Liver (tissue), 9 donors: ENCODE data around the gene CASZ1. TPM values are rescaled to one million over a fixed set of nuclear protein-coding genes. Genes with fewer than 3 reads are reported as not detected.

Source experiments
- DNase-seq: peaks from one replicate; pipeline ENCODE4 v3.0.0-alpha.2; 2017; ENCODE audit warnings: low spot score
- H3K27ac ChIP-seq, 2 donors: one replicate each; pipeline ENCODE4 v1.7.0; 2013; ENCODE audit warnings: inconsistent platforms in 2 of 2, low read length in 2 of 2, control low read depth in 1 of 2, low read depth in 1 of 2, mild to moderate bottlenecking in 1 of 2
- H3K27me3 ChIP-seq, 4 donors: one replicate each; pipeline versions ENCODE4 v1.6.1 to v1.7.0; 2013; ENCODE audit warnings: low read length in 3 of 4, inconsistent platforms in 1 of 4, mild to moderate bottlenecking in 1 of 4, moderate library complexity in 1 of 4; ENCODE audit not compliant: control insufficient read depth in 4 of 4, insufficient read depth in 4 of 4
- H3K36me3 ChIP-seq, 4 donors: one replicate each; pipeline versions ENCODE4 v1.6.1 to v1.7.0; 2013; ENCODE audit warnings: low read length in 3 of 4, mild to moderate bottlenecking in 3 of 4, low read depth in 1 of 4, moderate library complexity in 1 of 4; ENCODE audit not compliant: control insufficient read depth in 4 of 4, insufficient read depth in 3 of 4
- H3K4me1 ChIP-seq, 4 donors: one replicate each; pipeline versions ENCODE4 v1.6.1 to v1.7.0; 2013; ENCODE audit warnings: low read length in 3 of 4, mild to moderate bottlenecking in 3 of 4, moderate library complexity in 1 of 4; ENCODE audit not compliant: control insufficient read depth in 4 of 4, insufficient read depth in 4 of 4
- H3K4me3 ChIP-seq, 3 donors: one replicate each; pipeline versions ENCODE4 v1.6.1 to v1.7.0; 2013; ENCODE audit warnings: low read length in 3 of 3, control low read depth in 1 of 3, low read depth in 1 of 3, mild to moderate bottlenecking in 1 of 3
- H3K9ac ChIP-seq, 2 donors: one replicate each; pipeline ENCODE4 v1.7.0; 2013; ENCODE audit warnings: low read length in 2 of 2, mild to moderate bottlenecking in 2 of 2, moderate library complexity in 2 of 2, control low read depth in 1 of 2, low read depth in 1 of 2
- H3K9me3 ChIP-seq, 4 donors: one replicate each; pipeline versions ENCODE4 v1.6.1 to v1.7.0; 2013; ENCODE audit warnings: low read length in 3 of 4; ENCODE audit not compliant: control insufficient read depth in 4 of 4
- EGR1 ChIP-seq, 2 donors: IDR thresholded peaks; 2 replicates each; pipeline ENCODE4 v1.6.1; 2016 to 2018; ENCODE audit warnings: antibody characterized with exemption in 2 of 2, low read depth in 2 of 2
- FOXA1 ChIP-seq: IDR thresholded peaks from 2 replicates; pipeline ENCODE4 v1.6.1; 2016; ENCODE audit warnings: antibody characterized with exemption
- FOXA2 ChIP-seq: IDR thresholded peaks from 2 replicates; pipeline ENCODE4 v1.6.1; 2016; ENCODE audit warnings: antibody characterized with exemption
- GABPA ChIP-seq, 2 donors: IDR thresholded peaks in 1 of 2; conservative IDR thresholded peaks in 1 of 2; 2 replicates each; pipeline ENCODE4 v1.6.1; 2016; ENCODE audit warnings: antibody characterized with exemption in 2 of 2, mild to moderate bottlenecking in 1 of 2, moderate library complexity in 1 of 2
- HNF4A ChIP-seq, 2 donors: conservative IDR thresholded peaks; 2 replicates each; pipeline ENCODE4 v1.6.1; 2016; ENCODE audit warnings: antibody characterized with exemption in 2 of 2, mild to moderate bottlenecking in 2 of 2
- HNF4G ChIP-seq: IDR thresholded peaks from 2 replicates; pipeline ENCODE4 v1.6.1; 2016; ENCODE audit warnings: antibody characterized with exemption
- RAD21 ChIP-seq, 2 donors: IDR thresholded peaks; 2 replicates each; pipeline ENCODE4 v1.6.1; 2016; ENCODE audit warnings: antibody characterized with exemption in 2 of 2, mild to moderate bottlenecking in 2 of 2
- RXRA ChIP-seq, 2 donors: IDR thresholded peaks; 2 replicates each; pipeline ENCODE4 v1.6.1; 2017 to 2018; ENCODE audit warnings: antibody characterized with exemption in 2 of 2, mild to moderate bottlenecking in 1 of 2
- SP1 ChIP-seq: IDR thresholded peaks from 2 replicates; pipeline ENCODE4 v1.6.1; 2018; ENCODE audit warnings: antibody characterized with exemption, mild to moderate bottlenecking
- TAF1 ChIP-seq: conservative IDR thresholded peaks from 2 replicates; pipeline ENCODE4 v1.6.1; 2016; ENCODE audit warnings: antibody characterized with exemption, mild to moderate bottlenecking
- YY1 ChIP-seq: IDR thresholded peaks from 2 replicates; pipeline ENCODE4 v1.6.1; 2016; ENCODE audit warnings: antibody characterized with exemption, mild to moderate bottlenecking
- ZBTB33 ChIP-seq: IDR thresholded peaks from 2 replicates; pipeline ENCODE4 v1.6.1; 2016; ENCODE audit warnings: antibody characterized with exemption
- WGBS: extraction: QIAGEN DNeasy Blood & Tissue Kit; methylation state at CpG from one replicate; pipeline ENCODE4 v1.1.7; 2013; 5-methylcytosine and 5-hydroxymethylcytosine counted together
- polyA plus RNA-seq, 2 donors: library from polyadenylated mRNA; stranded (reverse) in 1 of 2; unstranded in 1 of 2; fragments of 200-250 nt in 1 of 2; fragments of >200 nt in 1 of 2; fragmentation: Nextera tagmentation in 1 of 2; extraction: Ambion mirVana in 1 of 2; gene quantifications; one replicate each; pipeline versions ENCODE4 v1.2.1 to v1.2.3, GENCODE V29; 2013 to 2015
- total RNA-seq, 2 donors: library from RNA; depleted of rRNA; stranded (reverse); fragments of >200 nt; gene quantifications; one replicate each; pipeline ENCODE4 v1.2.3, GENCODE V29; 2014
- TF ChIP-seq, protein P1 (sequence below): IDR thresholded peaks from 2 replicates; pipeline ENCODE4 v1.6.1; 2016; ENCODE audit warnings: antibody characterized with exemption
- TF ChIP-seq, protein P2 (sequence below): fragments of 150-350 bp; IDR thresholded peaks from 2 replicates; pipeline ENCODE4 v1.5.1; 2017; ENCODE audit warnings: improper control_type of control experiment, low read depth, low read length; ENCODE audit not compliant: missing input control
- TF ChIP-seq, protein P3 (sequence below): IDR thresholded peaks from 2 replicates; pipeline ENCODE4 v1.6.1; 2016; ENCODE audit warnings: antibody characterized with exemption
- donor health status: healthy.
- donor health status: healthy.
- donor health status: healthy.
- donor health status: healthy.
- donor health status: healthy.

CASZ1 gene
- total and polyA plus RNA-seq, 4 donors, result 1.0 to 3.5 (median 1.9) TPM

GRCh38 chr1:10628685-10629084 lies 167.8 kb downstream of the CASZ1 start (continued):
- TF ChIP-seq FOXA2 (no peak), RAD21 (IDR thresholded peaks at IDR 0.05) (peak; percentile 66 to 78), HNF4G (peak; percentile 50), SP1 (peak; percentile 73), TAF1 (no peak)
- TF ChIP-seq, protein P1, sequence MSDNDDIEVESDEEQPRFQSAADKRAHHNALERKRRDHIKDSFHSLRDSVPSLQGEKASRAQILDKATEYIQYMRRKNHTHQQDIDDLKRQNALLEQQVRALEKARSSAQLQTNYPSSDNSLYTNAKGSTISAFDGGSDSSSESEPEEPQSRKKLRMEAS, result no peak

GRCh38 chr1:10626791-10627410 lies 169.5 kb downstream of the CASZ1 start:
- no peak overlapping the region for H3K9ac ChIP-seq
- TF ChIP-seq, protein P2, sequence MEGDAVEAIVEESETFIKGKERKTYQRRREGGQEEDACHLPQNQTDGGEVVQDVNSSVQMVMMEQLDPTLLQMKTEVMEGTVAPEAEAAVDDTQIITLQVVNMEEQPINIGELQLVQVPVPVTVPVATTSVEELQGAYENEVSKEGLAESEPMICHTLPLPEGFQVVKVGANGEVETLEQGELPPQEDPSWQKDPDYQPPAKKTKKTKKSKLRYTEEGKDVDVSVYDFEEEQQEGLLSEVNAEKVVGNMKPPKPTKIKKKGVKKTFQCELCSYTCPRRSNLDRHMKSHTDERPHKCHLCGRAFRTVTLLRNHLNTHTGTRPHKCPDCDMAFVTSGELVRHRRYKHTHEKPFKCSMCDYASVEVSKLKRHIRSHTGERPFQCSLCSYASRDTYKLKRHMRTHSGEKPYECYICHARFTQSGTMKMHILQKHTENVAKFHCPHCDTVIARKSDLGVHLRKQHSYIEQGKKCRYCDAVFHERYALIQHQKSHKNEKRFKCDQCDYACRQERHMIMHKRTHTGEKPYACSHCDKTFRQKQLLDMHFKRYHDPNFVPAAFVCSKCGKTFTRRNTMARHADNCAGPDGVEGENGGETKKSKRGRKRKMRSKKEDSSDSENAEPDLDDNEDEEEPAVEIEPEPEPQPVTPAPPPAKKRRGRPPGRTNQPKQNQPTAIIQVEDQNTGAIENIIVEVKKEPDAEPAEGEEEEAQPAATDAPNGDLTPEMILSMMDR, result no peak
- TF ChIP-seq RXRA (IDR thresholded peaks at IDR 0.05), result no peak
- no peak for TF ChIP-seq HNF4A (conservative IDR thresholded peaks at IDR 0.05)
- TF ChIP-seq, protein P3, sequence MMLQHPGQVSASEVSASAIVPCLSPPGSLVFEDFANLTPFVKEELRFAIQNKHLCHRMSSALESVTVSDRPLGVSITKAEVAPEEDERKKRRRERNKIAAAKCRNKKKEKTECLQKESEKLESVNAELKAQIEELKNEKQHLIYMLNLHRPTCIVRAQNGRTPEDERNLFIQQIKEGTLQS, result no peak
- TF ChIP-seq YY1, result no peak
- no peak for TF ChIP-seq ZBTB33
- H3K4me1 ChIP-seq, result peaks cover 10 to 41% (median 18%) of the 10 kb centered on the region in 4 donors
- no peak for DNase-seq
- H3K27me3 ChIP-seq, result no peaks in the 10 kb centered on the region
- H3K4me3 ChIP-seq, result no peak overlapping the region
- no peak overlapping the region for H3K27ac ChIP-seq
- no peaks in the 10 kb centered on the region for H3K9me3 ChIP-seq
- peaks cover 3 to 10% (median 8%) of the 10 kb centered on the region in 4 donors for H3K36me3 ChIP-seq
- 95% methylated on average over 22 of the region's 22 CpGs for WGBS

DNA sequence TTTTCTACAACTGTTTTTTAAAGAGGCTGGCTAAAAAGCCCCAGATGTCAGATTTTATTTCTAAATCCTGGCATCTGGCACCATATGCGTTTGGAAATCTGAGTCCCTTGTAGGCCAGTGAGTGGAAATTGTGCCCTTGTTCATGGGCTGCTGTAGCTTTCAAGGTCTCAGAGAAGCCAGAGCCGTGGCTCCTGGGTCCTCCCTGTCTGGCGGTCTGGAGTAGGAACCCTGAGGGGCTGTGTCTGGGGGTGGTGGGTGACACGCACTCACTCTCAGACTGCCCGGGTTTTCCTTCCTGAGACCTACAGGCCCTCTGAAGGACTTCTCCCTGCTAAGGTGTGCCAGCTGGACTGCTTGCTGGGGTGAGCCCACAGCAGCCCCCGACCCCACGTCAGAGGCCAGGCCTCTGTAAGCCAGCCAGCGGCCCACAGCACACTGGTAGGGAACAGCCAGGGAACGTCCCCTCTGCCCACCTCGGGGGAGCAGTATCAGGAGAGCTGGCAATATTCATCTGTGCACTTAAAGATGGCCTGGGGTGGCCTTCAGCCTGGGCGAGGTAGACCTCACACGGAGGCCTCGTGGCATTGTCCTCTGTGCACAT lies 170.2 kb downstream of the CASZ1 start:
- Histone ChIP-seq H3K27ac (no peak overlapping the region), H3K27me3 (no peaks in the 10 kb centered on the region), H3K9me3 (no peaks in the 10 kb centered on the region), H3K4me3 (no peak overlapping the region), H3K36me3 (peaks cover 3 to 10% (median 8%) of the 10 kb centered on the region in 4 donors), H3K4me1 (peaks cover 10 to 41% (median 18%) of the 10 kb centered on the region in 4 donors), H3K9ac (no peak overlapping the region)
- DNase-seq, result no peak
- WGBS, result 94% methylated on average over 13 of the region's 13 CpGs
- TF ChIP-seq GABPA (IDR thresholded peaks at IDR 0.05 in 1 of 2, conservative IDR thresholded peaks at IDR 0.05 in 1 of 2), result no peak
- TF ChIP-seq, protein P3, result no peak
- no peak for TF ChIP-seq YY1
- TF ChIP-seq, protein P2, result no peak
- no peak for TF ChIP-seq TAF1
- no peak for TF ChIP-seq ZBTB33
- TF ChIP-seq HNF4G, result no peak
- no peak for TF ChIP-seq FOXA1
- no peak for TF ChIP-seq EGR1 (IDR thresholded peaks at IDR 0.05; ENCODE audit: low read depth in 2 of 2)
- no peak for TF ChIP-seq RXRA (IDR thresholded peaks at IDR 0.05)
- TF ChIP-seq RAD21 (IDR thresholded peaks at IDR 0.05), result no peak
- no peak for TF ChIP-seq FOXA2
